Islet of Langerhans (tissue), 1 donor: ENCODE measurements around the gene RBBP7.
A peak's percentile ranks its signal among the peaks of the same experiment; 100 is the strongest.
"Not testable (repeated sequence)": the region's sequence is repeated elsewhere in the genome, so short reads cannot be mapped to it uniquely, and the experiment has no call there.

ENCODE experiments used
- FAIRE-seq: peaks from one replicate; lab custom pipeline; 2011; peaks lifted over from hg19 to GRCh38; lab: Jason Lieb, UNC

RBBP7 gene

DNA sequence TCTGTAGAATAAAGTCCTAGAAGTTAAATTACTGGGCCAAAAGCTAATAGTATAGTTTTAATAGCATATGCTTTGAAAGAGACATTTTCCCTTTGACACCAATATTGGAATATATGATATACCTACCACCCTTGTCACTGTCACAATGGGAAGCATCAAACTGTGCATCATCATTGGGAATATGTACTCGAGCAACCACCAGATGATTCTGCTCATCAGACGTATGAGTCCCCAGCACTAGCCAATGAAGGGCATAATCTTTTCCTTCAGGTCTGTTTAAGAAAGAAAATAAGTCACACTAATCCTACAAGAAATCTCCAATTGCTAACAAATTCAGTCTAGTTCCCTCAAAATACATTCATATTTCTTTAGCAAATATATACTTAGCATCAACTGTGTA, 7.3 kb downstream of the RBBP7 start:
- no peak for FAIRE-seq

DNA sequence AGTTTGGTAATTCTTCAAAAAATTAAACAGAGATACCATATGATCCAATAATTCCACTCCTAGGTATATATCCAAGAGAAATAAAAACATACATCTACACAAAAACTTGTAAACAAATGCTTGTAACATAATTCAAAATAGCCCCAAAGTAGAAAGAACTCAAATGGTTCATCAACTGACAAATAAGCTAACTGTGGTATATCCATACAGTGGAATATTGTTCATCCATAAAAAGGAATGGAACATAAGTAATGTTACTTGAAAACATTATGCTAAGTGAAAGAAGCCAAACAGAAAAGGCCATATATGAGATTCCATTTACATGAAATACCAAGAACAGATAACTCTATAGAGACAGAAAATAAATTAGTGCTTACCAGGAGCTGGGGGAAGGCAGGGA, 13.4 kb downstream of the RBBP7 start:
- peak; percentile 86 for FAIRE-seq

GRCh38 chrX:16856076-16856404, 14.1 kb downstream of the RBBP7 start:
- not testable (repeated sequence) for FAIRE-seq

DNA sequence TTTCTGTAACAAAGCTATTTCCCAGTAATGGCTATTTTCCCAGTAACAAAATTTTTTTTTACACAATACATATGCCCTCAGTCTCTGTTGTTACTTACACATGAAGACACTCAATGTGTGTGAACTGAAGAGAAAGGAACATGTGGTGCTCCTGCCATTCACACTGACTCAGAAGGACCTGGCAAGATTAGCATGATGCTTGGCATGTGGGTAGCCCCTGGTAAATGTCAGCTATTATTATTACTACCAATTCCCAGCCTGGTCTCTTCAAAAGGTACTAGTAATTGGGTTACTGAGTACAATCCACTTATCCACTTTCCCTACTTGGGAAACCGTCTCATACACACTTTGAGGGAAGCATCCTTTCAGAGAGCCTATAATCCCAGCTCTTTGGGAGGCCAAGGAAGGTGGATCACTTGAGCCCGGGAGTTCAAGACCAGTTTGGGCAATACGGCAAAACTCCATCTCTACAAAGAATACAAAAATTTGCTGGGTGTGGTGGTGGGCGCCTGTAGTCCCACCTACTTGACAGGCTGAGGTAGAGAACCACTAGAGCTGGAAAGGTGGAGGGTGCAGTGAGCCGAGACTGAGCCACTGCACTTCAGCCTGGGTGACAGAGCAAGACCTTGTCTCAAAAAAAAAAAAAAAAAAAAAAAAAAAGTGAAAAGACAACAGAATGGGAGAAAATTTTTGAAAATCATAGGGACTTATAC, 14.6 kb downstream of the RBBP7 start:
- peak; percentile 5 for FAIRE-seq

- no peak for FAIRE-seq
Observed at GRCh38 chrX:16853537-16853936, 16.6 kb downstream of the RBBP7 start.

DNA sequence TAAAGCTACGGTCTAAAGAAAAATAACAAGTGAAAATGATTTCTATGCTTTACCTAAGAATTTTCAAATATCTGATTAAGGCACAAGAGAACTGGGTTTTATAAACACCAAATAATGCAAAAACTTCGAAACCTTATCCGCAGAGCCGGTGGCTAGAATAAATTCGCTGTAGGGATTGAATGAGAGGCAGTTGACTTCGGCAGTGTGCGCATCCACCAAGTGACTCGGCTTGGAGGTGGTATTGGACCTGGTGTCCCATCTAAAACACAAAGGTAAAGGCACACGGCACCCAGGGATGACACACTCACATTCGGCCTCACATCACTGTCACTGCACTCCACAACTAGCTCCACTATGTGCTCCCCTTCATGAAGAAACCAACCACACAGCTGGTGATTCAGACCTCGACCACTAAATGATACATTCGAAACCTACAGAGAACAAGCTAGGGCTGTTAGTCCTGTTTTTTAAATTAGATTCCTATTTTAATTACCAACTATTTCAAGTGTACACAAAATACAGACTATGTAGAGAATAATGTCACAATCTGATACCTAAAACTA, 17.5 kb downstream of the RBBP7 start:
- FAIRE-seq = no peak

- FAIRE-seq = no peak
Observed at GRCh38 chrX:16851827-16852226, 18.3 kb downstream of the RBBP7 start.

DNA sequence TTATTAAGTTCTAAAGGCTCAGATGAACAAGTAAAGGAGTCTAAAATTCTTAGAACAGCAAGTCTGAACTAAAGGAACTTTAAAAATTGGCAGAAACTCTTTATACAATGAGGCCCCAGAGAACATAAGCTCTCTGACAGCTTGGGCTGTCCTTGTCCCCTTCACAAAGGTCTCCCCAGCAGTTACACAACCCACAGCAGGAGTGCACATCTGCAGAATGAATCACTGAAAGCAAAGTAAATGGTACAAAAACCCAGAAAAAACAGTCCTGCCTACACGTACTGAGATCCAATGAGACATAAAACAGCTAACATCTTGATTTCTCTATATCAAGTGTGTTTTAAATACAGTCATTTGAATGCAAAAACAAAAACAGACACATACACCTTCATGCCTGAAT, 18.7 kb downstream of the RBBP7 start:
- FAIRE-seq = no peak

GRCh38 chrX:16848541-16848940, 21.6 kb downstream of the RBBP7 start:
- no peak for FAIRE-seq

DNA sequence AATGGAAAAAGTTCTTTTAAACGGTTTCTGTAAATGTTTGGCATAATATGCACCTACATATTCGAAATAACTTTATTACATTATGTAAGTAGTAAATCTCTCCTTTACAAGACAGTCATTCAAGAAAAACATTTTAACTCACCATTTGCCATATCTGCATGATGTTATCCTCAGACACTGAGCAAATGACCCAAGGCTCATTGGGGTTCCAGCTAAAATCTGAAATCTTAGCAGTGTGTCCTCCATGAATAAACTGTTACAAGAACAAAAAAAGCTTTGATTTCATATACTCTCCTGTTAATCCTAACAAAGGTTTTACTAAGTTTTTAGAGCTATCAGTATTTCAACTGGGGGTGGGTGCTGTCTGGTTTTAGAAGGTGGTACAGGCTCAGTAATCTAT, 24.5 kb downstream of the RBBP7 start:
- no peak for FAIRE-seq

DNA sequence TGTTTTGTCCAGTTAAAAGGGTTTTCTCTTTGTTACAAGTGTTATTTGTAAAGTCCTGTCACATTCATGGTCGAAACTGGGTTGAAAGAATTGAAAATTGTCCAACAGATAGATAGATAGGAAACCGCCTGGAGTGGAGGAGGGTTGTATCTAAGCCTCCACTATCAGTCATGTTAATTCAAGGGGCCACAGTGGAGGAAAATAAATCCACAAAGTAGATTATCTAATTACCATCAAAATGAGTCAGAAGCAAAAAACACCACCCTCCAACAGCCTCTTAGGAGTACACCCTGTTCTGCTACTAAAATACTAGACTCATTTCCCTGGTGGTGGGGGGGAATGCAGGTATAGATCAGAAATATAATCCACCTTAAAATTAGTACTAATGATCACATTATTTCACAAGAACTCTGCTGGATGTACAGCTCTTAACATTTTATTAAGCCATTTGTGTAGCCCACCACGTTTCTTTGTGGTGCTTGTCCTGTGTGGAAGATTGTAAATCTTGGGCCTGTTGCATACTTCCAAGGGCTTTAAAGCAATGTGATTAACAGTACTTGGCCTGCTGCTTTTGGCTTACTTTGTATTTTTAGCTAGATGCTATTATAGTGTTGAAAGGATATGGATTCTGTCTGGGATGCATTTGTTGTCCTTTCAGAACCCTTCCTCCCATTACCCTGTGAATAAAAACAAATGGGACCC, 26.8 kb downstream of the RBBP7 start:
- FAIRE-seq = no peak

DNA sequence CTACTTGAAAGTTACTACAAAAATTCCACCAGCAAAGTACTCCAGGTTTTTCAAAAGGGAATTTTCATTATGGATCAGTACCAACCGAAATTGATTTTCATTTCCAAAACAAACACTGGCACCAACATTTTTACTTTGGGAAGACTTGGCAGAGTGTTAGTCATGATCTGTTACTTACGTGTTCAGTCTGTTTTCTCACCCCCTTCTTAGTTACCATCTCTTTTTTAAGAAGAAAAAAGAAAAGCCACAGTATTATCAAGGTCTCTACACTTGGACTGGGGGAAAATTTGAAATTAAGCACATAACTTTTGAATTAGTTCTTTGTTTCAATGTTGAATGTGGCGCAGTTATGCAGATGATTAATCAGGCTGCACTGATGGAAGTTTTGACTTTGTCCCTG, 27.5 kb downstream of the RBBP7 start:
- FAIRE-seq = no peak

- FAIRE-seq = no peak
Observed at GRCh38 chrX:16839852-16840460, 30.2 kb downstream of the RBBP7 start.

GRCh38 chrX:16839219-16839851, 30.8 kb downstream of the RBBP7 start:
- no peak for FAIRE-seq

- FAIRE-seq = no peak
Observed at GRCh38 chrX:16838202-16839066, 31.7 kb downstream of the RBBP7 start.

- peak; percentile 24 for FAIRE-seq
Observed at GRCh38 chrX:16836371-16836770, 33.8 kb downstream of the RBBP7 start.

DNA sequence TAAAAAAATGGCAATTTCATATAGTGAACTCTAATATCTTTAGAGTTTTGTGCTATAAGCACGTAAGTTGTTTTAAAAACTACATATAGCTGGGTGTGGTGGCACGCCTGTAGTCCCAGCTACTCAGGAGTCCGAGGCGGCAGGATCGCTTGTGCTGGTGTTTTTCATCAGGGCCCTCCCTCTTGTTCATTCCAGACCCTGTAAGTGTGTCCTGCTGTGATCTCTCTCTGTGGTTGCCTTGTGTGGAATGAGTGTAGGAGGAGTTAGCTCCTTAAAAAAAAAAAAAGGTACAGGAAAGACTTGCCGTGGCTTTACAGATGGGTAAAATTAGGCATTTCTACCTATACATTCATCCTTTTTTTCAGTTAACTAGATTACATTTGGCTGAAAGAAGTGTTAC, 35.4 kb downstream of the RBBP7 start:
- no peak for FAIRE-seq

GRCh38 chrX:16832301-16832700, 37.9 kb downstream of the RBBP7 start:
- FAIRE-seq = no peak

DNA sequence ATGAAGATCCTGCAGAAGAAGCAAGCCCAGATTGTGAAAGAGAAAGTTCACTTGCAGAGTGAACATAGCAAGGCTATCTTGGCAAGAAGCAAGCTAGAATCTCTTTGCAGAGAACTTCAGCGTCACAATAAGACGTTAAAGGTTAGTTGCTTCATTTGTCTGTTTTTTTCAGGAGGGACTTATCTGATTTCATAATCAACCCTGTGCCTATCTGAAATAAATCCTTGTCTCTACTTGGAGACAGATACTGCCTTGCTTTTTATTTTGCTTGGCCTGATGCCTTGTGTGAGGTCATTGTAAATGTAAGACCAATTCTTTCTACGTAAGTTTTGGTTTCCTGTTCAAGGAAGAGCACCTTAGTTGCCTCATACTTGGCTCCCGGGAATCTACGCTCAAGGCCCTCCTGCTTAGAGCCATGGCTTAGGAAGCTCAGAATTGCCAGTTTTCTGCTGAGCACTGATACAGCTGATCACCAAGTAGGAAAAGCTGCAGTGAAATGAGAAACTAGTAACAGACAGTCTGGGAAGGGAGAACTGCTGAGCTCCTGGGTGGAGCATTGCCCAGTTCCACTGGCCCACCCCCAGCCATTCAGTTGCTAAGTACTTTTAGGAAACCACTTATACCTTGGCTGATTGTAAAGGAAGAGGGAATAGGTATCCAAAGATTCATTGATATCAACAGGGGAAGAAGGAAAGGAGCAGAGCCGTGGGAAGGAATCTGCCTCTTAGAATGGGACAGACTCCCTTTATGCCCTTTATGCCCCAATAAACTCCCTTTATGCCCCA, 41.8 kb downstream of the RBBP7 start:
- FAIRE-seq = peak; percentile 24

GRCh38 chrX:16827225-16827624, 42.9 kb downstream of the RBBP7 start:
- no peak for FAIRE-seq

DNA sequence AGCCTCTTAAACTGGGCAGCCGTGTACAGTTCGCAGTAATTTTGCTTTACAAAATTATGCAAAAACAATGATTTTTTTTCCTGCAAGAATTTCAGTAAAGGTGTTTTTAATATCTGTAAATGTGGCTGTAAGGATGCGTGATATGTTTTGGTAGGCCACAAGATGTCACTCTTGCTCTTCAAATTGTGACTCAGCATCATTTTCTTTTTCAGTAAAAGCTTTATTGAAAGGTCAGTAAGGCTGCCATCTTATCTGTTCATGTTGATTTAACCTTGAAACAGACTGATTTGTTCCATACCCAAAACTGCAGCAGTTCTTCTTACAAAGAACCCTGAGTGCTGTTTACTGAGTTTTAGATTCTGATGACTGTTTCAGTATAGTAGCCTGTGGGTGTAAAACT, 44.0 kb downstream of the RBBP7 start:
- FAIRE-seq = peak; percentile 98
